Astrocyte of the spinal cord (primary cell): ENCODE measurements around the gene MMRN2.
A peak's percentile ranks its signal among the peaks of the same experiment; 100 is the strongest.

Experiments used
- DNase-seq: peaks from one replicate; pipeline ENCODE4 v3.0.0; 2011; ENCODE audit warnings: low read depth, low spot score
- H3K4me3 ChIP-seq: 2 replicates; pipeline ENCODE4 v1.5.1; 2011; ENCODE audit warnings: low read depth, mild to moderate bottlenecking, low read length, moderate library complexity
- in situ Hi-C: cut with HindIII; loops from 2 replicates; pipeline ENCODE4 v1.10.0; 2017; ENCODE audit warnings: low sequenced_read_pairs
- TF ChIP-seq, protein P1 (sequence below): IDR thresholded peaks from 2 replicates; pipeline ENCODE4 v1.5.1; 2012; ENCODE audit warnings: low read depth, mild to moderate bottlenecking, low read length, inconsistent platforms

Gene MMRN2

DNA sequence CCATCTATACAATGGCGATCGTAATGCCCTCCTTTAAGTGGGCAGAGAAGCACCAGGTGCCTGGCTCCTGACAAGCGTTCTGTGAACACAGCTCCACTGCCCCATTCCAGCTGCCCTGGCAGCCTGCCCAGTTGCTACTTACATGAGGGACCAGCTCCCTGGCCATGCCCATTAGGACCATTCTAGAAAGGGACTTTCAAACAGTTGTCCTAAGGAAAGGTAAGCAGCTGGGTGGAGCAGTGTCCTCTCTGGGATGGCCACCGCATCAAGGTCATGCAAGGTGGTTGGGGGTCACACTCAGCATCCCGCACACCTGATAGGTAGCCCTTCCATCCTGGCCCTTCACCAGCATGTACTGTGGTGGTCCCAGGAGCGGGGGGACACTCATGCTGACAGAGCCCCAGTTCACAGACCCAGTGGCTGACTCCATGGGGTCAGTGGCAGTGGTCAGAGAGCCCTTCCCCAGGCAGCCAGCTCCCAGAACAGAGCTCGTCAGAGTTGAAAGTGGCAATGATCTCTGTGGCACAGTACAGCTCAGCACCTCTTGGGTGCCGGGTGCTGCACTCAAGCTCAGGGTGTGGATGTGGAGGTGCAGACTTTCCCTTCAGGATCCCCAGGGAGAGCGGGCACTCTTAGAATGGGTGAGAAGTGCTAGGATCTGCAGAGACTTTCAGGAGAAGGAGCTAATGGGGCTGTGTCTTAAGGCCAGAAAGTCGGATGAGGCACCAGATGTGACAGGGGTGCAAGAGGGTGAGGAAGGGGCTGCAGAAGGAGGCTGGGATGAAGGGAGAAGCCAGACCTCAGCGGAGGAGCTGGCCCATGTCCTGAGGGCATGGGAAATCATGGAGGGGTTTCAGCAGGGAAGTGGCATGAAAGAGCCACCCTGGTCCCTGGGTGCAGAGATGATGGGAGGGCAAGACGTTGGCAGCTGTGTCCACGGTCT is 10.9 kb downstream of the MMRN2 start:
- no peak overlapping the region for H3K4me3 ChIP-seq
- TF ChIP-seq, protein P1, sequence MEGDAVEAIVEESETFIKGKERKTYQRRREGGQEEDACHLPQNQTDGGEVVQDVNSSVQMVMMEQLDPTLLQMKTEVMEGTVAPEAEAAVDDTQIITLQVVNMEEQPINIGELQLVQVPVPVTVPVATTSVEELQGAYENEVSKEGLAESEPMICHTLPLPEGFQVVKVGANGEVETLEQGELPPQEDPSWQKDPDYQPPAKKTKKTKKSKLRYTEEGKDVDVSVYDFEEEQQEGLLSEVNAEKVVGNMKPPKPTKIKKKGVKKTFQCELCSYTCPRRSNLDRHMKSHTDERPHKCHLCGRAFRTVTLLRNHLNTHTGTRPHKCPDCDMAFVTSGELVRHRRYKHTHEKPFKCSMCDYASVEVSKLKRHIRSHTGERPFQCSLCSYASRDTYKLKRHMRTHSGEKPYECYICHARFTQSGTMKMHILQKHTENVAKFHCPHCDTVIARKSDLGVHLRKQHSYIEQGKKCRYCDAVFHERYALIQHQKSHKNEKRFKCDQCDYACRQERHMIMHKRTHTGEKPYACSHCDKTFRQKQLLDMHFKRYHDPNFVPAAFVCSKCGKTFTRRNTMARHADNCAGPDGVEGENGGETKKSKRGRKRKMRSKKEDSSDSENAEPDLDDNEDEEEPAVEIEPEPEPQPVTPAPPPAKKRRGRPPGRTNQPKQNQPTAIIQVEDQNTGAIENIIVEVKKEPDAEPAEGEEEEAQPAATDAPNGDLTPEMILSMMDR = no peak

DNA sequence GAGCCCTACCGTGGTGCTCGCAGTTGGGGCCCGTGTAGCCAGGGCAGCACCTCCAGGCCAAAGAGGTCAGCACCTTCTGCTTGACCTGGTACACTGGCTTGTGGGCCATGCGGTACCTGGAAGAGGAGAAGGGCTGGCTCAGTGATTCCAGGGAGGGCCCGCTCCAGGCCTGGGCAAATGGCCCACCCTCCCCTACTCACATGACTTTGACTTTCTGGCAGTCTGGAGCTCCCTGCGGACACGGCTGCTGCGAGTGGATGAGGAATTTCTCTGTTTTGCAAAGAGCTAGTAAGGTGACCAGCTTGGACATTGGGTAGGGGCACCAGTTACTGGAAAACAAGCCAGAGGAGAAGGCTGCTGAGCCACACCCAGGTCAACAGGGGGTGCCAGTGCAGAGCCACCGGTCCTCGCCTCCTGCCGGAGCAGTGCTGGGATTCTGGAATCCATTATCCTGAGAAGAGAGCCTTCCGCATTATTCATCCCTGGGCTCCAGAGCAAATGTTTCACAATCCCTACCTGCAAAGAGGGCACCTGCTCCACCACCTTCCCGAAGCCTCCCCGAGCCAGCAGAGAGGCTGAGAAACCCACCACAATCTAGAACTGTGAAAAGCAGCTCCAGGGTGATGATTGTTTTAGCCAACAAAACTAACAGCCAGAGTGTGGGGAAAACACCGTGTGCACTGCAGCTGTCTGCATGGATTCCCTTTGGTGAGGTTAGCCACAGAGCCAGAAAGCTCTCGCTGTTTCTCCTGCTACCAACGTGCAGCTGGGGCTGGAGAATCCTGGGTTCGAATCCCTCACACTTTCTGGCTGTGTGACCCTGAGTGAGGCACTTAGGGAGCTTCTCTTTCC is 11.8 kb downstream of the MMRN2 start:
- in situ Hi-C loops = no loop called here

More for the DNA sequence above, 10.9 kb downstream of the MMRN2 start:
- in situ Hi-C loops = no loop called here
- DNase-seq = no peak

DNA sequence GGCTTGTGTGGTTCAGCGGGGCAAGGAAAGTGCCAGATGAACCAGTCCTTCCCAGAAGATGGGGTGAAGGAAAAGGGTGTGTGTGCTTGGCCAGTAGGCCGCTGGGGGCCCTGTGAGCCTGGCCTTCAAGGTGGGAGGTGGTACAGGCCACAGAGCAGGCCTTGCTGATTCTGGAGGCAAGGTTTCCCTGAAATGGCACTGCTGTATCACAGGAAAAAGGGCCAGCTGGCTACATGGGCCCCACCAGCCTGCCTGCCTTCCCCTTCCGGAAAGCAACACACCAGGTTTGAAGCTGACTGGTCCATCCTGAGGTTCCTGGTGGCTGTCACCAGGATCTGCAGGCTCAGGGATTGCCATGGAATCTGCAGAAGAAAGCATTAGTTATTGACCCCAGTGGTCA is 12.5 kb downstream of the MMRN2 start:
- in situ Hi-C loops = no loop called here
- TF ChIP-seq, protein P1 = no peak
- H3K4me3 ChIP-seq = no peak overlapping the region
- DNase-seq = no peak

More for the DNA sequence above, 11.8 kb downstream of the MMRN2 start:
- peak; percentile 30 for DNase-seq
- TF ChIP-seq, protein P1 = peak; percentile 41
- no peak overlapping the region for H3K4me3 ChIP-seq

DNA sequence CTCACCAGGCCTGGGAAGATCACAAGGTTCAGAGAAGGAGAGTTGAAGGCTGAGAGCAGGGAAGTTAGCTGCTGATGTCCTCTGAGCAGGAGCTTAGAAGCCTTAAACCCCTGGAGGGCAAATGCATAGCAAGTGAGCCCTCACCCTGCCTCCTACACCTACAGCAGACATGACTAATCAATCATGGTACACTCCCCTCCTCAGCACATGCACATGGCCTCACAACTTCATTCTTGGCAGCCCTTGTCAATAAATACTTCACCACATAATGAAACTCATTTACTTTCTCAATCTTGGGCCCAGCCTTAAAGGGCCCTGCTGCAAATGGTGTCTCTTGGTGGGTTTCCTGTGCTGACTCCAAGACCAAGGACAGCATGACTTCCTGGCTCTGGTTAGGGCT is 12.9 kb downstream of the MMRN2 start:
- no peak for DNase-seq
- TF ChIP-seq, protein P1 = no peak
- no peak overlapping the region for H3K4me3 ChIP-seq
- in situ Hi-C loops = no loop called here

DNA sequence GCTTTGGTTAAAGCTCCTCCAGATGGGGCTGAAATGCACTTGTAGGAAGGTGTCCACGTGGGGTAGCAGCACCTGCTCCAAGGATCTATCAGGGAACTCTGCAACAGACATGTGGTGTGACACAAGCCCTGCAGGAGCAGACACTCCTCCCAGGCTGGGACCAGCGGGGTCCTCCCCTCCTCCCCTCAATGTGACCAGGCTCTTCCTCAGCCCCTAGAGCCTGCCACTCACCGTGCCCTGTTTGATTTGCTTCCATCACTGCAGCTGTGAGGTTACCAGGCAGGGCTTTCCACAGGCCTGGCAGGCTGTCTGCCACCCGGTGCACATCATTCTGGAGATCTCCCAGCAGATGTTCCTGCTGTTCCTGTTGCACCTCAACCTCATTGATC is 13.4 kb downstream of the MMRN2 start:
- TF ChIP-seq, protein P1 = no peak

DNA sequence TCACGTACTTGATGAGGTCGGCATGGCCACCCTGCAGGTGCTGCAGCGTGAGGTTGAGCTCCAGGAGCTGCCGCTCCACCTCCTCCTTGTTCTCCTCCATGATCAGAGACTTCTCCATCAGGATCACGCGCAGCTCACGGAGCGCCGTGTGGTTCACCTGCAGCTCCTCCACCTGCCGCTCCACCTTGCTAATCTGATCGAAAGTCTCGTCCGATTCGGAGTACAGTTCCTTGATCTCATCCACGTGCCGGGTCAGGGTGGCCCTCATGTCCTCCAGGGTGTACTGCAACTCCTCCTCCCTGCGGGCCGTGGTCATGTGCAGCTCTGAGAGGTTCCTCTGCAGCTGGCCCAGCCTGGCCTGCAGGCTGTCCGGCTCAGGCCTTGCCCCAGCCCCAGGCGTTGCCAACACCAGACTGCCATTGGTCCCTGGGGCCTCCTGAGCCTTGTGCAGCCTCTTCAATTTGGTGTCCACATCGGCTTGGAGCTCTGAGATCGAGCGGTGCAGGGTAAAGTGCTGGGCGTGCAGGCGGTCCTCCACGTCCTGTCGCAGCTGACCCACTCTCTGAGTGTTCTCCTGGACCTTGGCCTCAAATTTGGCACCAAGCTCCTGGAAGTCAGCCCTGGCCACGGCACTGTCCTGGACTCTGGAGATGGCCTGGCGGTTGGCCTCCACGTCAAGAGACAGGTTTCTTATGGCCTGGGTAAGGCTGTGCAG is 13.9 kb downstream of the MMRN2 start:
- TF ChIP-seq, protein P1 = no peak
- H3K4me3 ChIP-seq = no peak overlapping the region
- in situ Hi-C loops = no loop called here
- no peak for DNase-seq

More for the DNA sequence above, 13.4 kb downstream of the MMRN2 start:
- no peak for DNase-seq
- in situ Hi-C loops = no loop called here
- no peak overlapping the region for H3K4me3 ChIP-seq
